HG03565 (cell line): ENCODE data around the gene ZNF234.
A peak's percentile ranks its signal among the peaks of the same experiment; 100 is the strongest.
"Not testable (repeated sequence)": the region's sequence is repeated elsewhere in the genome, so short reads cannot be mapped to it uniquely, and the experiment has no call there.

Source experiments
- ATAC-seq: cut with Tn5 transposase; IDR thresholded peaks from one replicate; pipeline ENCODE4 v1.9.1; 2021; ENCODE audit warnings: mild to moderate bottlenecking, moderate library complexity; ENCODE audit not compliant: unreplicated experiment

The ZNF234 gene

GRCh38 chr19:44141191-44142058, at the start of gene ZNF234:
TSS of gene ZNF234 (plus strand) at chr19:44141554. CDS start at chr19:44144633, 3,079 bp downstream.
- peak; percentile 53 for ATAC-seq

DNA sequence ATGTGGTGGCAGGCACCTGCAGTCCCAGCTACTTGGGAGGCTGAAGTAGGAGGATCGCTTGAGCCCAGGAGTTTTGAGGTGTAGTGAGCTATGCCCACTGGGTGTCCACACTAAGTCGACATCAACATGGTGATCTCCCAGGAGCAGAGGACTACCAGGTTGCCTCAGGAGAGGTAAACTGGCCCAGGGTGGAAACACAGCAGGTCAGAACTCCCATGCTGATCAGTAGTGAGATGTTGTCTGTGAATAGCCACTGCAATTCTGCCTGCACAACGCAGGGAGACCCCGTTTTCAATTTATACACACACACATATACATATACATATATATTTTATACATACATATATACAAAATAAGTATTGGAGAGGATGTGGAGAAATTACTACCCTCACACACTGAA, 49.2 kb upstream of the ZNF234 start:
- no peak for ATAC-seq

- peak; percentile 73 for ATAC-seq
Observed at GRCh38 chr19:44093931-44094765, 47.2 kb upstream of the ZNF234 start, which contains the start of gene ZNF224. TSS of gene ZNF224 (plus strand) at chr19:44094361. CDS start at chr19:44097874, 3,513 bp downstream.

GRCh38 chr19:44107751-44108150, 33.6 kb upstream of the ZNF234 start:
- no peak for ATAC-seq

DNA sequence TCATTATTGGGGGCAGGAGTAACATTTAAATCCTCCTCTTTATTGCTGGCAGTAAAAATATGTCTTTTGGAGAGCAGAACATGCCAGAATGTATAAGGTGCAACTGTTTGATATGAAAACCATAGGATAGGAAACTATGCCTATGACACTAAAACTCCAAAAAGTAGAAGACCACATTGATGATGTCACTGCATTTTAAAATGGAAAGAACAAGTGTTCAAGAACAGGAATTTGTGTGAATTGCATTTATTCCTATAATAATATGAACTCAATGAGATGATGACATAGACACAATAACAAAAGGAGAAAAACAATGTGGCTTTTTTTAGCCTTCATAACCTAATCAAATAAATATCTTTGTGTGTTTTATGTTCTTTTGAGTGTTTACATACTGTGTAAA, 31.9 kb upstream of the ZNF234 start:
- no peak for ATAC-seq

DNA sequence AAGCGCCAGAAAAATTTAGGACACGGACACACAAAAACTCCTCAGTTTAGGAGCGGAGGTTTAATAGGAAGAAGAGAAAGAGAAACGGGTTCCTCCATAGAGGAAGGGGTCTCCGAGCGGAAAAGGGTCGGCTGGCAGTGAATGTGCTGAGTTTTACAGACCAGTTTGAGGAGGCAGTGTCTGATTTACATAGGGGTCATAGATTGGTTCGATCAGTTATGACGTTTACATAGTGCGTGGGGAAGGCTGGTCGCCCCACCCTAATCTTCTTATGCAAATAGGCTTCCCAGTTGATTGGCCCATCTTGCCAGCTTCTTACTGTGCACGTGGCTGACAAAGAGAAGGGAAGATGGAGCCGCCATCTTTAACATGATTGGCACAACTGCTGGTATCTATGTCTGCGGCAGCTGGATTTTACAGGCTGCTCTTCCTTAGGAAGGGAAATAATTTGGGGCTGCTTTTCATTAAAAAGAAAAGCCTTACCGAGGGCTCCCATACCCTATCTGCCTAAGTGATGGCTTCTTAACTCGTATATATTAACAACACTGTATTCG, 29.4 kb upstream of the ZNF234 start:
- ATAC-seq: no peak

- ATAC-seq: no peak
Observed at GRCh38 chr19:44112802-44113137, 28.6 kb upstream of the ZNF234 start.

DNA sequence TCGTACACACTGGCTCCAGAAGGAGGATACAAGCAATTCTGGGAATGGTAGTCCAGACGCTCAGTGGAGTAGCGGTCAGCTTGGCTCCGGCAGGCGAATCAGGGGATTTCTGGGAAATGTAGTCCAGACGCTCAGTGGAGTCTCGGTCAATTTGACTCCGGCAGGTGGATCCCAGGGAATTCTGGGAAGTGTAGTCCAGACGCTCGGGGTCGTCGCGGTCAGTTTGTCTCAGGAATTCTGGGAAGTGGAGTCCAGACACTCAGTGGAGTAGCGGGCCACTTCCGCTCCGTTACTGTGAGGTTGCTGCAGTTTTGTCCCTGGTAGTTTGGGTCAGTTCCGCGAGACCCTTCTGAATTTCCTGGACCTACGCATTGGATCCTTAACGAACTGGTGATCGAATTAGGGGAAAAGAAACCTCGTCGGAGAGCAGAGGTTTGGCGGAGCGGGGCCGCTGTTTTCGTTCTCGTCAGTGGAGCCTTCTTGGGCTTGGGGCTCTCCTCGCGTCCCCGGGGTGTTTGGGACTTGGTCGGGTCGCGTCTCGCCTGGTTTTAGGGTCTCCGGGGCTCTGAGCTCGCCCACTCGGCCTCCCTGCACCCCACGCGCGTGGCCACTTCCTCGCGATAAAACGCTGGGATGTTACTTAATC, 28.1 kb upstream of the ZNF234 start, which contains the start of gene ZNF225:
TSS of gene ZNF225 (plus strand) at position 262 of the 646 bp plus-strand sequence. CDS start 2,429 bp downstream, outside the sequence.
- peak; percentile 89 for ATAC-seq

DNA sequence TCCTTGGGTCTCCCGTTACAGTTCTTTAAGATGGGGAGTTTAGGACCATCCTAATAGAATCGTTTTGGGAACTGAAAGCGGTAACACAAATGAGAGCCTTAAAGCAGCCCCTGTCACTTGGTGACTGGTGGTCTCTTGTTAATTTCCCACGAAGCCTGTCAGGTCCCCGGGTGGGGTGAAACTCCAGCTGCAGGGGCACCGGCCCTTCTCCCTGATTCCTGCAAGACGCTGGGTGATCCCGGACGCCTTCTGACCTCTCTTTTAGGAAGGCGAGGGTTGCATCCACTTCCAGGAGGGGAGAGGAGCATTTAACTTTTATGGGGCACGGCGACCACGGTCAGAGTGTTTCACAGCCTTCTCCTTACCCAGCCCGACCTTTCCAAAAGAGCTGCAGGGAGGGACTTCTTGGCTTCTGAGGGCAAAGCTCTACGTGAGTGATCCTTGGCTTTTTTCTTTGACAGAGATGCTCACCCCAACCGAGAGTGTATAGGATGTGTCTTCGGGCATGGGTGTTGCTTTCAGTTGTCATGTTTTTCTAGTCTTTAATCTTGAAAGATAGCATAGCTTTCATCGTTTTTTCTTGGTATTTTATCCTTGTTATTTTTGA, 27.5 kb upstream of the ZNF234 start:
- no peak for ATAC-seq

DNA sequence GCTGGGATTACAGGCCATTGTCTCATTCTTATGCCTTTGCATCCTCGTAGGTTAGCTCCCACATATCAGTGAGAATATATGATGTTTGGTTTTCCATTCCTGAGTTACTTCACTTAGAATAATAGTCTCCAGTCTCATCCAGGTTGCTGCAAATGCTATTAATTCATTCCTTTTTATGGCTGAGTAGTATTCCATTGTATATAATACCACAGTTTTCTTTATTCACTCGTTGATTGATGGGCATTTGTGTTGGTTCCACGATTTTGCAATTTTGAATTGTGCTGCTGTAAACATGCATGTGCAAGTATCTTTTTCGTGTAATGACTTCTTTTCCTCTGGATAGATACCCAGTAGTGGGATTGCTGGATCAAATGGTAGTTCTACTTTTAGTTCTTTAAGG, 20.2 kb upstream of the ZNF234 start:
- ATAC-seq: not testable (repeated sequence)

- no peak for ATAC-seq
Observed at GRCh38 chr19:44131955-44132354, 9.4 kb upstream of the ZNF234 start.

DNA sequence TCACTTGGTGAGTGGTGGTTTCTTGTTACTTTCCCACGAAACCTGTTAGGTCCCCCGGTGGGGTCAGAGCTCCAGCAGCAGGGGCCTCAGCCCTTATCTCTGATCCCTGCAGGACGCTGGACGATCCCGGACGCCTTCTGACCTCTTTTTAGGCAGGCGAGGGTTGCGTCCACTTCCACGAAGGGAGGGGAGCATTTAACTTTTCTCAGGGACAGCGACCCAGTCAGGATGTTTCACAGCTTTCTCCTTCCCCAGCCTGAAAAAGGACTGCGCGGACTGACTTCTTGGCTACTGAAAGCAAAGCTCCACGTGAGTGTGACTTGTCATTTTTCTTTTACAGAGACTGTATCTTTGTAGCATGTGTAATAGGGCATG, 692 bp downstream of the ZNF234 start:
- no peak for ATAC-seq

- no peak for ATAC-seq
Observed at GRCh38 chr19:44149776-44150175, 8.4 kb downstream of the ZNF234 start.

GRCh38 chr19:44151491-44151890, 10.1 kb downstream of the ZNF234 start:
- ATAC-seq: no peak

GRCh38 chr19:44156475-44156874, 15.1 kb downstream of the ZNF234 start:
- ATAC-seq: no peak

DNA sequence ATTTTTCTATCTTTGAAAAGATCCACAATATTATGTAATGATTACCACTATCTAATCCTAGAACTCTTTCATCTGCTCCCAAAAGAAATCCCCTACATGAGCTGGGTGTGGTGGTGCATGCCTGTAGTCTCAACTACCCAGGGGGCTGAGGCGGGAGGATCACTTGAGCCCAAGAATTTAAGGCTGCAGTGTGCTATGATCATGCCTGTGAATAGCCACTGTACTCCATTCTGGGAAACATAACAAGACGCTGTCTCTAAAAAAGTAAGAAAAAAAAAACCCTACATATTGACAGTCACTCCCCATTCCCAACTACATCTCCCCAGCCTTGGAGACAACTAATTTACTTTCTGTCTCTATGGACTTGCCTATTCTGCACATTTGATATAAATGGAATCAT, 22.4 kb downstream of the ZNF234 start:
- no peak for ATAC-seq

GRCh38 chr19:44164327-44164672, 22.9 kb downstream of the ZNF234 start:
- no peak for ATAC-seq

GRCh38 chr19:44164673-44165512, 23.5 kb downstream of the ZNF234 start, which contains the start of gene ZNF226:
TSS of gene ZNF226 (plus strand) at chr19:44165100. CDS start at chr19:44170081, 4,981 bp downstream.
- peak; percentile 93 for ATAC-seq

- not testable (repeated sequence) for ATAC-seq
Observed at GRCh38 chr19:44170660-44171059, 29.3 kb downstream of the ZNF234 start.

DNA sequence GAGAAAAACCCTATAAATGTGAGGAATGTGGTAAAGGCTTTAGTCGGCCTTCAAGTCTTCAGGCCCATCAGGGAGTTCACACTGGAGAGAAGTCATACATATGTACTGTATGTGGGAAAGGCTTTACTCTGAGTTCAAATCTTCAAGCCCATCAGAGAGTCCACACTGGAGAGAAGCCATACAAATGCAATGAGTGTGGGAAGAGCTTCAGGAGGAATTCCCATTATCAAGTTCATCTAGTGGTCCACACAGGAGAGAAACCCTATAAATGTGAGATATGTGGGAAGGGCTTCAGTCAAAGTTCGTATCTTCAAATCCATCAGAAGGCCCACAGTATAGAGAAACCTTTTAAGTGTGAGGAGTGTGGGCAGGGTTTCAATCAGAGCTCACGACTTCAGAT, 35.2 kb downstream of the ZNF234 start:
- ATAC-seq: no peak
